Ovary (tissue), 3 donors: ENCODE results near the gene LIN7B.

Source experiments
- EP300 ChIP-seq: sonication (generic); formaldehyde crosslinking; IDR thresholded peaks from one replicate; pipeline ENCODE4 v1.6.1; 2017; ENCODE audit warnings: antibody characterized with exemption
- POLR2A ChIP-seq: fragments of 450-650 bp; IDR thresholded peaks from one replicate; pipeline ENCODE4 v1.6.1; 2017; ENCODE audit warnings: antibody characterized with exemption, mild to moderate bottlenecking, moderate library complexity
- TF ChIP-seq, protein P1 (sequence below), 3 donors: fragments of 450-650 bp in 2 of 3; fragments of 200-600 bp in 1 of 3; IDR thresholded peaks; one replicate each; pipeline versions ENCODE4 v1.5.1 to v1.8.0; 2016 to 2022; ENCODE audit warnings: antibody characterized with exemption in 3 of 3, mild to moderate bottlenecking in 1 of 3
- donor health status: DM: no; HTN: no; CAD: no.

DNA sequence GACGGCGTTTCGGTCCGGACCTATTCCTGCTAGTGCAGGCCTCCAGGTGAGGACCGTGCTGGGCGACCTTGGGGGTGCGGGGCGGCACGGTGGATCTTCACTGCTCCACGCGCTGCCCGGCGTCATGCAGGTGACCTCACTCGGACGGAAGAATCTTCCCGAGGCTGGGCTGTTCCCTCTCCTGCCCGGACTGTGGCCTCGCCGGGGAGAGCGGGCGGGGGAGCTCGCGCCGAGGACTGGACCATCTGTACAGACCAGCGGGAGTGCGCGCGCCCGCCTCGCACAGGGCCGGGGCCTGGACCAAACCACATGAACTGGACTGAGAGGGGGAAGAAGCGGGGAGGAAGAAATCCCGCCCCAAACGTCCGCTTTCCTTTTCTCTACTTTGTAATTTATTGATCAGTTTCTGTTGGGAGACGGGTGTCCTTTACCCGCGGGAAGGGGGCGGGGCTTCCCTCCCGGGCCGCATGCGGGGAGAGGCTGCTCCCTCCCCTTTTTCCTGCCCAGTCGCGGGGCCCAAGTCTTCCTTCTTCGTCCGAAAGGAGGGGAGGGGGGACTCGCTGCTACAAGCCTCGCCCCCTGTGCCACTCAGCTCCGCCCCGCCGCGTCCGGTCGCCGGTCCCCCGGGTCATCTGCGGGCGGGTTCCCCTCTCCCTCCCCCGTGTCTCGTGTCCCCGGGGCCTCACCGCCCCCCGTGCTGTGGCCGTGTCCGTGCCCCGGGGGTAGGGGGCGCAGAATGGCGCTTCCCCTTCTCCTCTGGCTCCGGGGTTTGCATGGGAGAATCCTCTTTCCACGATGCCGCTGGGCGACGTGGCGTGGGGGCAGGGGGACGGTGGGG, 36.2 kb downstream of the LIN7B start:
- TF ChIP-seq, protein P1, sequence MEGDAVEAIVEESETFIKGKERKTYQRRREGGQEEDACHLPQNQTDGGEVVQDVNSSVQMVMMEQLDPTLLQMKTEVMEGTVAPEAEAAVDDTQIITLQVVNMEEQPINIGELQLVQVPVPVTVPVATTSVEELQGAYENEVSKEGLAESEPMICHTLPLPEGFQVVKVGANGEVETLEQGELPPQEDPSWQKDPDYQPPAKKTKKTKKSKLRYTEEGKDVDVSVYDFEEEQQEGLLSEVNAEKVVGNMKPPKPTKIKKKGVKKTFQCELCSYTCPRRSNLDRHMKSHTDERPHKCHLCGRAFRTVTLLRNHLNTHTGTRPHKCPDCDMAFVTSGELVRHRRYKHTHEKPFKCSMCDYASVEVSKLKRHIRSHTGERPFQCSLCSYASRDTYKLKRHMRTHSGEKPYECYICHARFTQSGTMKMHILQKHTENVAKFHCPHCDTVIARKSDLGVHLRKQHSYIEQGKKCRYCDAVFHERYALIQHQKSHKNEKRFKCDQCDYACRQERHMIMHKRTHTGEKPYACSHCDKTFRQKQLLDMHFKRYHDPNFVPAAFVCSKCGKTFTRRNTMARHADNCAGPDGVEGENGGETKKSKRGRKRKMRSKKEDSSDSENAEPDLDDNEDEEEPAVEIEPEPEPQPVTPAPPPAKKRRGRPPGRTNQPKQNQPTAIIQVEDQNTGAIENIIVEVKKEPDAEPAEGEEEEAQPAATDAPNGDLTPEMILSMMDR (IDR thresholded peaks at IDR 0.05) = no peak
- TF ChIP-seq EP300 (no peak), POLR2A (no peak)
